Tibial nerve (tissue), 4 donors: ENCODE data around the gene MEGF6. TPM values are rescaled to one million over a fixed set of nuclear protein-coding genes. Genes with fewer than 3 reads are reported as not detected.

ENCODE experiments used
- DNase-seq, 2 donors: peaks; one replicate each; pipeline ENCODE4 v3.0.0-alpha.2; 2019; ENCODE audit warnings: low spot score in 2 of 2
- H3K27ac ChIP-seq, 4 donors: fragments of 200-600 bp; sonication (generic) in 3 of 4; one replicate each; pipeline ENCODE4 v1.5.1; 2017 to 2019; ENCODE audit warnings: mild to moderate bottlenecking in 1 of 4
- H3K27me3 ChIP-seq, 2 donors: fragments of 200-600 bp; sonication (generic) in 1 of 2; one replicate each; pipeline versions ENCODE4 v1.5.1 to v1.6.0; 2017 to 2019
- H3K36me3 ChIP-seq, 3 donors: fragments of 200-600 bp; sonication (generic); one replicate each; pipeline ENCODE4 v1.5.1; 2018 to 2019
- H3K4me1 ChIP-seq, 4 donors: fragments of 200-600 bp; sonication (generic) in 3 of 4; one replicate each; pipeline ENCODE4 v1.5.1; 2017 to 2019
- H3K4me3 ChIP-seq, 4 donors: fragments of 200-600 bp; sonication (generic) in 3 of 4; one replicate each; pipeline ENCODE4 v1.5.1; 2017 to 2019; ENCODE audit warnings: mild to moderate bottlenecking in 1 of 4, moderate library complexity in 1 of 4
- H3K9me3 ChIP-seq, 4 donors: fragments of 200-600 bp; sonication (generic) in 3 of 4; one replicate each; pipeline ENCODE4 v1.5.1; 2017 to 2019
- EP300 ChIP-seq, 2 donors: sonication (generic); formaldehyde crosslinking; IDR thresholded peaks; one replicate each; pipeline ENCODE4 v1.6.1; 2017; ENCODE audit warnings: antibody characterized with exemption in 2 of 2, mild to moderate bottlenecking in 1 of 2
- POLR2A ChIP-seq, 2 donors: fragments of 450-650 bp; IDR thresholded peaks; one replicate each; pipeline ENCODE4 v1.6.1; 2017; ENCODE audit warnings: antibody characterized with exemption in 2 of 2, mild to moderate bottlenecking in 2 of 2, moderate library complexity in 2 of 2
- WGBS, 2 donors: methylation state at CpG; one replicate each; pipeline ENCODE4 v1.1.5; 2018; 5-methylcytosine and 5-hydroxymethylcytosine counted together
- total RNA-seq, 4 donors: library from RNA; depleted of rRNA; stranded (reverse); fragments of >200 nt; gene quantifications; one replicate each; pipeline ENCODE4 v1.1.0, GENCODE V29; 2016
- TF ChIP-seq, protein P1 (sequence below), 5 experiments: fragments of 200-600 bp in 3 of 5; fragments of 450-650 bp in 2 of 5; sonication (generic) in 3 of 5; IDR thresholded peaks; one replicate each; pipeline ENCODE4 v1.5.1; 2016 to 2019; ENCODE audit warnings: antibody characterized with exemption in 5 of 5, mild to moderate bottlenecking in 3 of 5, moderate library complexity in 2 of 5

Gene MEGF6
- total RNA-seq, 4 donors from 2014 or later = 25.3 to 63.3 (median 42.8) TPM

DNA sequence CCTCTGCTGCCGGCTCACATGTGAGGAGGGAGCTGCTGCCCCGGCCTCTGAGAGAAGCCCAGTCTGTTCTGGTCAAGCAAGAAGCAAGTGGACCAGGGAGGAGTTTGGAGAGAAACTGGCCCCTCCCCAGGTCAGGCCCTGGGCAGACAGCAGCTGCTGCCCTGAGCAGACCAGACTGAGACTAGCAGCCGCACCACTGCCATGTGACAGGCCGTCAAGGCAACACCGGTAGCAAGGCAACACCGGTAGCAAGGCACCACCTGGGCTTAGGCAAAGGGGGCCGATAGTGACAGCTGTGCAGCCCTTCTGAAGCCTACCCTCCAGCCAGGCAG is 106.5 kb downstream of the MEGF6 start:
- peaks cover 0 to 36% (median 0%) of the 10 kb centered on the region in 3 donors for H3K36me3 ChIP-seq
- DNase-seq = peak in 1 of 2 donors; percentile 29
- peak overlapping the region in 2 of 4 donors; percentile 7 to 75 for H3K27ac ChIP-seq

DNA sequence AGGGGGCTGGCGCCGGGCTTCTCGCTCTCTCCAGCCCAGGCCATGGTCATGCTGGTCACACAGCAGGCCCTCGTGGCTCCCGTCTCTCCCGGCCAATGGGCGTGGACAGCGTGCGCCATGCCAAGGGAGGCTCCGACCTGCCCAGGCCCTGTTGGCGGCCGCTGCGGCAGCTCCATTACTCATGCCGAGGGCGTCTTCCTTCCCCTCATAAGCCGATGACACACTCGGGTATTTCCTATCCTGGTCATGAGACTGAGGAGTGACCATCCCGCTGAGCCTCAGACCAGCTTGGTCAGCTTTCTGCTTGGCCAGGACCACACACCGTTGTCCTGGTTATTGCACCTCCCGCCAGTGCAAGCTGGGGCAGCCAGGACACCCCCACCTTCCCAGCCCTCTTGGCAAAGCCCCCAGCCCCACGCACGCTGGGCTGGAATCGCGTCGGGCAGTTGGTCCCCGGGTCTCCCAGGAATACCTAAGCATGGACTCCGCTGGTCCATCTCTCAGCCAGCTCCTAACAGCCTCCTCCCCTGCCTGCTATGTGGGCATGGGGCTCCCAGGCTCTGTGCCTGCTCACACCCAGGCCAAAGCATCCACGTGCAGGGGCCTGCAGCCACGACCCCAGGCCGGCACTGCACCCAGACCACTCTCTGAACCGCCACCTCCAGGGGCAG is 107.0 kb downstream of the MEGF6 start:
- Histone ChIP-seq H3K27me3 (no peaks in the 10 kb centered on the region), H3K9me3 (no peaks in the 10 kb centered on the region), H3K4me3 (no peak overlapping the region), H3K36me3 (peaks cover 0 to 41% (median 0%) of the 10 kb centered on the region in 3 donors), H3K27ac (peak overlapping the region in 3 of 4 donors; percentile 7 to 75 (median 64)), H3K4me1 (peaks cover 0 to 31% (median 0%) of the 10 kb centered on the region in 4 donors)
- 76 to 81% methylated on average over 22 to 26 of the region's 31 CpGs for WGBS, 2 donors
- TF ChIP-seq EP300 (IDR thresholded peaks at IDR 0.05) = peak in 1 of 2 donors; percentile 79
- TF ChIP-seq, protein P1, sequence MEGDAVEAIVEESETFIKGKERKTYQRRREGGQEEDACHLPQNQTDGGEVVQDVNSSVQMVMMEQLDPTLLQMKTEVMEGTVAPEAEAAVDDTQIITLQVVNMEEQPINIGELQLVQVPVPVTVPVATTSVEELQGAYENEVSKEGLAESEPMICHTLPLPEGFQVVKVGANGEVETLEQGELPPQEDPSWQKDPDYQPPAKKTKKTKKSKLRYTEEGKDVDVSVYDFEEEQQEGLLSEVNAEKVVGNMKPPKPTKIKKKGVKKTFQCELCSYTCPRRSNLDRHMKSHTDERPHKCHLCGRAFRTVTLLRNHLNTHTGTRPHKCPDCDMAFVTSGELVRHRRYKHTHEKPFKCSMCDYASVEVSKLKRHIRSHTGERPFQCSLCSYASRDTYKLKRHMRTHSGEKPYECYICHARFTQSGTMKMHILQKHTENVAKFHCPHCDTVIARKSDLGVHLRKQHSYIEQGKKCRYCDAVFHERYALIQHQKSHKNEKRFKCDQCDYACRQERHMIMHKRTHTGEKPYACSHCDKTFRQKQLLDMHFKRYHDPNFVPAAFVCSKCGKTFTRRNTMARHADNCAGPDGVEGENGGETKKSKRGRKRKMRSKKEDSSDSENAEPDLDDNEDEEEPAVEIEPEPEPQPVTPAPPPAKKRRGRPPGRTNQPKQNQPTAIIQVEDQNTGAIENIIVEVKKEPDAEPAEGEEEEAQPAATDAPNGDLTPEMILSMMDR (IDR thresholded peaks at IDR 0.05) = no peak
- TF ChIP-seq POLR2A (IDR thresholded peaks at IDR 0.05) = no peak
- DNase-seq = peak; percentile 63 to 64

More for the DNA sequence above, 106.5 kb downstream of the MEGF6 start:
- H3K27me3 ChIP-seq = no peaks in the 10 kb centered on the region
- H3K4me3 ChIP-seq = no peak overlapping the region
- TF ChIP-seq POLR2A (IDR thresholded peaks at IDR 0.05) (no peak), EP300 (IDR thresholded peaks at IDR 0.05) (no peak)
- TF ChIP-seq, protein P1 (IDR thresholded peaks at IDR 0.05) = no peak
- H3K9me3 ChIP-seq = no peaks in the 10 kb centered on the region
- H3K4me1 ChIP-seq = peaks cover 0 to 31% (median 0%) of the 10 kb centered on the region in 4 donors
- WGBS, 2 donors = 67 to 81% methylated on average over 3 to 6 of the region's 7 CpGs

DNA sequence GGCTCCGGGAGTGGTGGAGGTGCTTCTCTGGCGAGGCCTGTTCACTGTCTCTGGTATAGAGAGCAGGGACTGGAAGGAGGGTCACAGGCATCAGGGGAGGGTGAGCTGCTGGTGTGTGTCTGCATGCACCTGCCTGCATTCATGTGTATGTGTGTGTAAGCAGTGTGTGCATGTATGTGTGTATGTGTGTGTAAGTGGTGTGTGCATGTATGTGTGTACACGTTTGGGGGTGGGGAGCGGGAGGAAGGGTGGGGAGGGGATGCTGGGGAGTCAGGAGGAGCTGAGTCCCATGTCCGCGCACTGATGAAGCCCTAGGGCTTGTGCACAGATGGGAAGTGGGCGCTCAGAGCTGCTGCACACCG is 107.8 kb downstream of the MEGF6 start:
- H3K27me3 ChIP-seq = no peaks in the 10 kb centered on the region
- H3K27ac ChIP-seq = peak overlapping the region in 2 of 4 donors; percentile 64 to 65
- H3K36me3 ChIP-seq = peaks cover 0 to 44% (median 0%) of the 10 kb centered on the region in 3 donors
- H3K4me1 ChIP-seq = peaks cover 0 to 31% (median 0%) of the 10 kb centered on the region in 4 donors
- 77 to 82% methylated on average over 8 of the region's 8 CpGs for WGBS, 2 donors
- H3K9me3 ChIP-seq = no peaks in the 10 kb centered on the region
- no peak for DNase-seq
- H3K4me3 ChIP-seq = no peak overlapping the region
- TF ChIP-seq EP300 (IDR thresholded peaks at IDR 0.05) = no peak

DNA sequence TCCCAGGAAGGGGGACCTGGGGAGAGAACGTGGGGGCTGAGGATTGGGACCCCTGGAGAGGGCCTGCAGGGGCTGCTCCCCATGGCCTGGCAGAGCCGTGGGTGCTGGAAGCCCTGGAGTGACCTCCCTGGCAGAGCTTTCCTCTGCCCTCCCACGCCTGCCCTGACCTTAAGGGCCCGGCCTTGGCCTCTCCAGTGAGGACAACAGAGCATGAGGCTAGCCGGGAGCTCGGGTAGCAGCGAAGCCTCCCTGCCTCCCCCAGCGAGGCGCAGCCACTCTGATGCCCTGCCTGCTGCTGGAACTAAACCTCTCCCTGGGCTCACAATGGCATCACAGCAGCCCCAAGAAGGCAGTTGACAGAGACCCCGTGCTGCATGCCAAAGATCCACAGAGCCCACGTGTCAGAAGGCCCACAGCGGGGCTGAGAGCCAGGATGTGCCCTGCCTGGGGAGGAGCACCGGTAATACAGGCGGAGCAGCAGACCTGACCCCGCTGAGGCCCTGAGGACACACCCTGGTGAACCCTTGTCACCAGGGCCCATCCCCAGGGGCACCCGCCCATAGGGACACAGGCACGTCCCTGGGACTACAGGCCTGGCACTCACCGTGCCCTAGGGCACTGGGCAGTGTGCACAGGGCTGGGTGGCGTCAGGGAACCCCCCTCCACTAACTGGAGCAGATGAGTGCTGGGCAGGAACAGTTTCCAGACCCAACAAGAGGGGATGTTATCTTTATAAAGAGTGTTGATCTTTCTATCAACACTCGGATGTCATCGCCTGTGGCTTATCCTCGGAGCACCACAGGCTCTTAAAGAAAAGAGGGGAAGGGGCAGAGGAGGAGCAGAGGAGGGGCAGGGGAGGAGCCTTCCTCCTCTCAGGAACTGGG is 108.4 kb downstream of the MEGF6 start:
- Histone ChIP-seq H3K4me3 (no peak overlapping the region), H3K36me3 (peaks cover 0 to 40% (median 0%) of the 10 kb centered on the region in 3 donors), H3K4me1 (peaks cover 0 to 31% (median 0%) of the 10 kb centered on the region in 4 donors)

More for the DNA sequence above, 108.4 kb downstream of the MEGF6 start:
- 52 to 70% methylated on average over 13 to 14 of the region's 22 CpGs for WGBS, 2 donors
- TF ChIP-seq, protein P1 (IDR thresholded peaks at IDR 0.05) = no peak
- TF ChIP-seq EP300 (IDR thresholded peaks at IDR 0.05) (no peak), POLR2A (IDR thresholded peaks at IDR 0.05) (no peak)
- Histone ChIP-seq H3K27me3 (no peaks in the 10 kb centered on the region), H3K9me3 (no peaks in the 10 kb centered on the region), H3K27ac (peak overlapping the region in 1 of 4 donors; percentile 65)
- DNase-seq = no peak
